Panc1 (cell line): ENCODE data around the gene RANBP3L. TPM values are rescaled to one million over a fixed set of nuclear protein-coding genes. Genes with fewer than 3 reads are reported as not detected.

Source experiments
- ATAC-seq: fragments of 200-7000 bp; cut with Tn5 transposase; 2 replicates; pipeline ENCODE4 v1.9.1; 2020; ENCODE audit warnings: mild to moderate bottlenecking, moderate library complexity
- BruUV-seq: library from RNA; stranded (reverse); fragments of 400-500 nt; replicated peaks from 2 replicates; lab custom pipeline; 2021; lab: Mats Ljungman, UMichigan
- CTCF ChIA-PET: fragments of 300-600 bp; sonication (Branson Sonifier 250); formaldehyde crosslinking; loops from one replicate; lab custom pipeline; 2022; ENCODE audit warnings: antibody characterized with exemption; lab: Charles Lee
- POLR2A ChIA-PET: fragments of 300-600 bp; sonication (Branson Sonifier 250); formaldehyde crosslinking; loops from one replicate; lab custom pipeline; 2022; ENCODE audit warnings: antibody characterized with exemption; lab: Charles Lee
- DNase-seq: peaks from one replicate; pipeline ENCODE4 v3.0.0-alpha.2; 2010; ENCODE audit warnings: low read depth, low spot score
- H3K27ac ChIP-seq: 2 replicates; pipeline ENCODE4 v1.5.1; 2011; ENCODE audit warnings: mild to moderate bottlenecking, low read length, inconsistent platforms
- H3K27me3 ChIP-seq: fragments of 200-500 bp; sonication (Bioruptor generic); 2 replicates; pipeline ENCODE4 v1.6.0; 2014; ENCODE audit warnings: low read length, inconsistent platforms; ENCODE audit not compliant: control insufficient read depth, insufficient read depth
- H3K36me3 ChIP-seq: fragments of 200-500 bp; sonication (Bioruptor generic); 2 replicates; pipeline ENCODE4 v1.5.1; 2014; ENCODE audit warnings: inconsistent platforms, mild to moderate bottlenecking, low read length, moderate library complexity; ENCODE audit not compliant: control insufficient read depth, insufficient read depth
- H3K4me1 ChIP-seq: 2 replicates; pipeline ENCODE4 v1.5.1; 2011; ENCODE audit warnings: inconsistent platforms, mild to moderate bottlenecking, low read length, moderate library complexity; ENCODE audit not compliant: control insufficient read depth, insufficient read depth
- H3K4me3 ChIP-seq, 2 experiments: 2 replicates each; pipeline ENCODE4 v1.5.1; 2011 to 2012; ENCODE audit warnings: low read depth in 2 of 2, low read length in 2 of 2, mild to moderate bottlenecking in 2 of 2, inconsistent platforms in 1 of 2, moderate library complexity in 1 of 2
- H3K9me3 ChIP-seq: fragments of 200-500 bp; sonication (Bioruptor generic); 2 replicates; pipeline ENCODE4 v1.5.1; 2014; ENCODE audit warnings: low read depth, mild to moderate bottlenecking, inconsistent platforms, low read length, moderate library complexity; ENCODE audit not compliant: control insufficient read depth, insufficient read depth
- POLR2AphosphoS5 ChIP-seq: IDR thresholded peaks from 2 replicates; pipeline ENCODE4 v1.6.1; 2012; ENCODE audit warnings: mild to moderate bottlenecking, low read depth, low read length, moderate library complexity
- SIN3A ChIP-seq: IDR thresholded peaks from 2 replicates; pipeline ENCODE4 v1.6.1; 2012; ENCODE audit warnings: low read depth, mild to moderate bottlenecking, low read length, moderate library complexity, borderline replicate concordance; ENCODE audit not compliant: insufficient read depth
- TCF7L2 ChIP-seq: IDR thresholded peaks from 2 replicates; pipeline ENCODE4 v1.6.1; 2011; ENCODE audit warnings: mild to moderate bottlenecking, low read depth, low read length, inconsistent platforms
- in situ Hi-C: cut with HindIII; loops from 2 replicates; pipeline ENCODE4 v1.10.0; 2016; ENCODE audit warnings: low sequenced_read_pairs, low pct_unique_long_range_greater_than_20kb
- intact Hi-C: fragments of 100-400 bp; cut with micrococcal nuclease; formaldehyde crosslinking; loops from one replicate; pipeline ENCODE4 v1.10.0; 2022; ENCODE audit not compliant: unreplicated experiment
- total RNA-seq: library from RNA; stranded (reverse); gene quantifications from one replicate; pipeline ENCODE4 v1.2.1, GENCODE V29; 2021; ENCODE audit not compliant: unreplicated experiment
- TF ChIP-seq, protein P1 (sequence below), 2 experiments: IDR thresholded peaks; 2 replicates each; pipeline ENCODE4 v1.6.1; 2011 to 2012; ENCODE audit warnings: low read depth in 2 of 2, control low read depth in 1 of 2, low read length in 1 of 2, mild to moderate bottlenecking in 1 of 2, moderate library complexity in 1 of 2; ENCODE audit not compliant: insufficient read depth in 1 of 2
- TF ChIP-seq, protein P2 (sequence below): fragments of 450-650 bp; IDR thresholded peaks from 2 replicates; pipeline ENCODE4 v1.5.1; 2017; ENCODE audit warnings: mild to moderate bottlenecking

RANBP3L gene
- total RNA-seq, 1 experiment from 2014 or later = 0.28 TPM

DNA sequence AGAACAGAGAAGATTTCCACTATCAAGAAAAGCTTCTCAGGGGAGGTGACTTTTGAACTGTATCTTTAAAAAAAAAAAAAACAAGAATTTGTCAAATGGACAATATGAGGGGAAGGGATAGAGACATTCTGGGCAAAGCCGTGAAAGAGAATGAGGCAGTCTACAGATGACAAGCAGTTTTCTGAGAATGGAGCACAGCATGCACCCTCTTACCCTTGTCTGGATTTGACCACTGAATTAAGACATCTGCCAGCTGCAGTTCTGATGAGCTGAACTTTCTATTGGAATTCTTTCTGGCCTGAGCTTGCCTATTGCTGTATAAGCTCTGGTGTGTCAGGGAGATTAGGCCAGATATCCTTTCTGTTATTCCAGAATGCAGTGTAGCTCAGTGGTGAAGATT is 10.3 kb upstream of the RANBP3L start:
- Histone ChIP-seq H3K27ac (no peak overlapping the region), H3K27me3 (peaks cover 5% of the 10 kb centered on the region), H3K36me3 (no peaks in the 10 kb centered on the region), H3K4me1 (no peaks in the 10 kb centered on the region), H3K4me3 (no peak overlapping the region), H3K9me3 (no peaks in the 10 kb centered on the region)
- DNase-seq (no peak), ATAC-seq (no peak)
- in situ Hi-C loops = no loop called here
- intact Hi-C loops = no loop called here
- ChIA-PET POLR2A (no interaction called here), CTCF (no interaction called here)
- no TSS peak for BruUV-seq
- TF ChIP-seq, protein P1, sequence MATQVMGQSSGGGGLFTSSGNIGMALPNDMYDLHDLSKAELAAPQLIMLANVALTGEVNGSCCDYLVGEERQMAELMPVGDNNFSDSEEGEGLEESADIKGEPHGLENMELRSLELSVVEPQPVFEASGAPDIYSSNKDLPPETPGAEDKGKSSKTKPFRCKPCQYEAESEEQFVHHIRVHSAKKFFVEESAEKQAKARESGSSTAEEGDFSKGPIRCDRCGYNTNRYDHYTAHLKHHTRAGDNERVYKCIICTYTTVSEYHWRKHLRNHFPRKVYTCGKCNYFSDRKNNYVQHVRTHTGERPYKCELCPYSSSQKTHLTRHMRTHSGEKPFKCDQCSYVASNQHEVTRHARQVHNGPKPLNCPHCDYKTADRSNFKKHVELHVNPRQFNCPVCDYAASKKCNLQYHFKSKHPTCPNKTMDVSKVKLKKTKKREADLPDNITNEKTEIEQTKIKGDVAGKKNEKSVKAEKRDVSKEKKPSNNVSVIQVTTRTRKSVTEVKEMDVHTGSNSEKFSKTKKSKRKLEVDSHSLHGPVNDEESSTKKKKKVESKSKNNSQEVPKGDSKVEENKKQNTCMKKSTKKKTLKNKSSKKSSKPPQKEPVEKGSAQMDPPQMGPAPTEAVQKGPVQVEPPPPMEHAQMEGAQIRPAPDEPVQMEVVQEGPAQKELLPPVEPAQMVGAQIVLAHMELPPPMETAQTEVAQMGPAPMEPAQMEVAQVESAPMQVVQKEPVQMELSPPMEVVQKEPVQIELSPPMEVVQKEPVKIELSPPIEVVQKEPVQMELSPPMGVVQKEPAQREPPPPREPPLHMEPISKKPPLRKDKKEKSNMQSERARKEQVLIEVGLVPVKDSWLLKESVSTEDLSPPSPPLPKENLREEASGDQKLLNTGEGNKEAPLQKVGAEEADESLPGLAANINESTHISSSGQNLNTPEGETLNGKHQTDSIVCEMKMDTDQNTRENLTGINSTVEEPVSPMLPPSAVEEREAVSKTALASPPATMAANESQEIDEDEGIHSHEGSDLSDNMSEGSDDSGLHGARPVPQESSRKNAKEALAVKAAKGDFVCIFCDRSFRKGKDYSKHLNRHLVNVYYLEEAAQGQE (IDR thresholded peaks at IDR 0.05; ENCODE audit: insufficient read depth in 1 of 2, low read depth in 2 of 2, low read length in 1 of 2) = no peak
- no peak for TF ChIP-seq POLR2AphosphoS5
- no peak for TF ChIP-seq SIN3A
- TF ChIP-seq, protein P2, sequence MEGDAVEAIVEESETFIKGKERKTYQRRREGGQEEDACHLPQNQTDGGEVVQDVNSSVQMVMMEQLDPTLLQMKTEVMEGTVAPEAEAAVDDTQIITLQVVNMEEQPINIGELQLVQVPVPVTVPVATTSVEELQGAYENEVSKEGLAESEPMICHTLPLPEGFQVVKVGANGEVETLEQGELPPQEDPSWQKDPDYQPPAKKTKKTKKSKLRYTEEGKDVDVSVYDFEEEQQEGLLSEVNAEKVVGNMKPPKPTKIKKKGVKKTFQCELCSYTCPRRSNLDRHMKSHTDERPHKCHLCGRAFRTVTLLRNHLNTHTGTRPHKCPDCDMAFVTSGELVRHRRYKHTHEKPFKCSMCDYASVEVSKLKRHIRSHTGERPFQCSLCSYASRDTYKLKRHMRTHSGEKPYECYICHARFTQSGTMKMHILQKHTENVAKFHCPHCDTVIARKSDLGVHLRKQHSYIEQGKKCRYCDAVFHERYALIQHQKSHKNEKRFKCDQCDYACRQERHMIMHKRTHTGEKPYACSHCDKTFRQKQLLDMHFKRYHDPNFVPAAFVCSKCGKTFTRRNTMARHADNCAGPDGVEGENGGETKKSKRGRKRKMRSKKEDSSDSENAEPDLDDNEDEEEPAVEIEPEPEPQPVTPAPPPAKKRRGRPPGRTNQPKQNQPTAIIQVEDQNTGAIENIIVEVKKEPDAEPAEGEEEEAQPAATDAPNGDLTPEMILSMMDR = no peak
- no peak for TF ChIP-seq TCF7L2

DNA sequence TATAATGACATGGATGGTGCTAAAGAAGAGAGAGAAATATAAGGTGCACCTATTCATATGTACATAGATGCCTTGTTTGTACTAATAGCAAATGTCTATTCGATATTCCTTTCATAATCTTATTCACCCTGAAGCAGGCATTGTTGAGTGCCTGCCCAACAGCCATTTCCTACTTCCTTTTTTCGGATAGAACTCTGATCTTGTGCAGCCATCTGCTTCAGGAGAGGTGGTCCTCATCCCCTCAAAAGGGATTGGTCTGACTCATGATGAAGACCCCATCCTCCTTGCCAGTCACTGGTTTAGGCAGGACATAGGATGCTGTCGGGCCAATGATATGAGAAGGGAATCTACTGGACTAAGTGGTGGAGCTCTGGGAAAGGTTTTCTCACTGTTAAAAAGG is 8.4 kb upstream of the RANBP3L start:
- in situ Hi-C loops (no loop called here), intact Hi-C loops (no loop called here)
- Histone ChIP-seq H3K9me3 (no peaks in the 10 kb centered on the region), H3K4me1 (no peaks in the 10 kb centered on the region; the same call in 1 of the 2 replicates), H3K27me3 (peaks cover 5% of the 10 kb centered on the region), H3K4me3 (no peak overlapping the region), H3K36me3 (no peaks in the 10 kb centered on the region), H3K27ac (no peak overlapping the region)
- TF ChIP-seq SIN3A (no peak), TCF7L2 (no peak), POLR2AphosphoS5 (no peak)
- TF ChIP-seq, protein P2 = no peak
- TF ChIP-seq, protein P1 (IDR thresholded peaks at IDR 0.05; ENCODE audit: insufficient read depth in 1 of 2, low read depth in 2 of 2, low read length in 1 of 2) = no peak
- DNase-seq = no peak
- ChIA-PET POLR2A (no interaction called here), CTCF (no interaction called here)
- no peak for ATAC-seq
- no TSS peak for BruUV-seq
